DMS 273 (cell line): ENCODE results near the gene CLIP4.
A peak's percentile ranks its signal among the peaks of the same experiment; 100 is the strongest.
"Not testable (repeated sequence)": the region's sequence is repeated elsewhere in the genome, so short reads cannot be mapped to it uniquely, and the experiment has no call there.

Source experiments
- DNase-seq: peaks from one replicate; lab custom pipeline; 2025; ENCODE audit not compliant: unreplicated experiment; lab: John Stamatoyannopoulos, UW

Gene CLIP4

GRCh38 chr2:29114946-29115609 is at the start of gene CLIP4:
Gene CLIP4 (plus strand): TSS chr2:29115415. CDS start chr2:29121389, 5,974 bp downstream.
- DNase-seq, result peak; percentile 77

DNA sequence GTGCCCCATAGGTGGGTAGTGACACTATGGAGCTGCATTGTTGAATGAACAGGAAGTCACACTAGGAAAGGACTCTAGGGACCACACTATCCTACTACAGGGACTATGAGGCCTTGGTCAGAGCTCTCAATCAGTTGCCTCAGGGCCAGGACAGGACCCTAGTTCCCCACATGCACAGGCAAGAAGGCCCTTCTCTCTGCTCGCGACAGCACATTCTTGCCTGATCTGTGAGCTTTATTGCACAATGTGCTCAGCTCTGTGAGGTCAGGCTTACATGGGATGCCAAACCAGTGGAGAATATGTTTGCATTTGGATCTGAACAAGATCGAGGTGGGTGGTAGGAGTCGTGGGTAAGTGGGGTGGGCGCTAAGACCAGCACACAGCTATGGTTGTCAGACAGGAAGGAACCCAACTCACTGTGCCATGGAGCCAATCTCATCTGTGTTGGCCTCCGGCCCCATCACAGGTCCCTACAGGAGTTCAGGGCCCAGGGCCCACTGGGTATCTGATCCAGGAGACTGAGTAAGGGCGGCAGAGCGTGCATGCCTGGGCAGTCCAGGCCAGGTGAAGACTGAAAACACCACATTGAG is 48.8 kb upstream of the CLIP4 start:
- DNase-seq, result no peak

GRCh38 chr2:29066997-29067605 is 48.1 kb upstream of the CLIP4 start:
- no peak for DNase-seq

- no peak for DNase-seq
These were observed 46.7 kb upstream of the CLIP4 start for GRCh38 chr2:29068513-29068912.

GRCh38 chr2:29070526-29070925 is 44.7 kb upstream of the CLIP4 start:
- DNase-seq, result no peak

DNA sequence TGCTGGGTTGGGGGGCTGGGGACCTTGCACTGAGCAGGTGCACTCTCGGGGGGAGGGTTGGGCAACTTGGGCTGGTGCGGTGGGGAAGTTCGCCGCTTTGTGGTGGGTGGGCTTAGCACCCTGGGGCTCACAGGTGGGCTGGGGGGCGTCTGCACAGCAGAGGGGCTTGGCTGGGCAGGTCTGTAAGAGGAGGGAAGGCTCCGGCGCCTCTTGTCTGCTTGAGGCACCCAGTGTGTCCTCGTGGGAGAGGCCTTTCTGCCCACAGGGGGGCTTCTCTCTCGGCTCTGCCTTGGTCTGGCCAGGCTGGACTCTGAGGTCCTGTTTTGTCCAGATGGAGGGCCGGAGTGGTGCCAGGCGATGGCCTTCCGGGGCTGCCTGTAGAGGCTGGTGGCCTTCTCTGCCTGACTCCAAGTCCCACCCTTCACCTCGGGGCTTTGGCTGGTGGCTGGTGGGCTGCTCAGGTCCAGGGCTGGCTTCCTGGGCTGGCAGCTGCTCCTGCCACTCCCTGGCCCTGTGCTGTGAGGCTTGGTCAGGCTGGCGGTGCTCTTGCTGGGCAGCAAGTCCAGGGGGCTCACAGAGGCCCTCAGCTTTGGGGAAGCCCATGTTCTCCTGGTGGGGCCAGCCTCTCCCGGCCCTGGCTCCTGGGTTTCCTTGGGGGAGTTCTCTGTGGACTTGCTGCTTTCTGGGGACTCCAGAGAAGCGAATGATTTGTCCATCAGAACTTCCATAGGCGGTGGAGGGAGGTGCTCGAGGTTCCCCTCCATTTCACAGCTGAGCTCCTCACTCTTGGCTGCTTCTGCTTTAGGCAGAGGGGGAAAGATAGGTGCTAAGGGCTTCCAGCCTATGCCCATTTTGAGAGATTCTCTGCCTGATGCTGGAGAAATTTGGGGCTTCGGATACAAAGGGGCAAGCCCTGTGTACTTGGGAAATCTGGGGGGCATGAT is 43.9 kb upstream of the CLIP4 start:
- DNase-seq, result no peak

GRCh38 chr2:29072251-29072650 is 43.0 kb upstream of the CLIP4 start:
- no peak for DNase-seq

- DNase-seq, result no peak
These were observed 42.1 kb upstream of the CLIP4 start for GRCh38 chr2:29072971-29073725.

DNA sequence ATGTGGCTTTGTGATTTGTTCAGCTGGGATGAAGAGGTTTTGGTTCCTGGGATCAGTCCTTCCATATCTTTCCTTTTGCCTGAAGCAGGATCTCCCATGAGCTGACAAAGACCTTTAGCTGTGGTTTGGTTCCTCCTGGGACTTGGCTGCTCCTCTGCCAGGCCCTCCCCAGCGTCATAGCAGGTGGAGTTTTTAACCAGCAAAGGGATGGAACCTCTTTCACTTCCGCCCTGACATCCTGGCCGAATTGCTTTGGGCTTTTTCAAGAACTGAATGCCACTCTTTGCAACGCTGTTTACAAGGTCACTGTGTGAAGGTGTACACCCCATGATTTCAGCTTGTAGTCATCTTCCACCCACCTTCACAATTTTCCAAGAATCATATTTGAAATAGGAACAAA is 41.3 kb upstream of the CLIP4 start:
- no peak for DNase-seq

DNA sequence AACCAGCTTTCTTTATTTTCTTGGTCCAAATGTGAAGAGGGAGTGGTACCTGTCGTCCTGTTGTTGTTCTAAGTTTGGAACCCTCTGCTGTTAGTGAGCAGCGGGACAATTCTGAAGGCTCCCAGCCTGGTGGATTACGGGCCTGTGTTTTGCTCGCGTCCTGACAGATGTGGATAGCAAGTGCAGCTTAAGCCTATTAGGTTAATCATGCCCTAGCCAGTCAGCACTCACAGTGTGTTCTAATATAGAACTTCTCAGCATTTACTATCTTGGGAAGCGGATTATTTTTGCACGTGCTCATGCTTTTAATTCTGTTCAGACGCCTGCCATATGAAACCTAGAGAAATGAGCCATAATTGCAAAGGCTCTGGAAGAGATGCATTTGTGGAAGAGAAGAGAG is 40.8 kb upstream of the CLIP4 start, which contains the start of gene PCARE:
PCARE (minus strand) TSS at position 113 of the 400 bp plus-strand sequence. CDS start 262 bp downstream, outside the sequence.
- no peak for DNase-seq

DNA sequence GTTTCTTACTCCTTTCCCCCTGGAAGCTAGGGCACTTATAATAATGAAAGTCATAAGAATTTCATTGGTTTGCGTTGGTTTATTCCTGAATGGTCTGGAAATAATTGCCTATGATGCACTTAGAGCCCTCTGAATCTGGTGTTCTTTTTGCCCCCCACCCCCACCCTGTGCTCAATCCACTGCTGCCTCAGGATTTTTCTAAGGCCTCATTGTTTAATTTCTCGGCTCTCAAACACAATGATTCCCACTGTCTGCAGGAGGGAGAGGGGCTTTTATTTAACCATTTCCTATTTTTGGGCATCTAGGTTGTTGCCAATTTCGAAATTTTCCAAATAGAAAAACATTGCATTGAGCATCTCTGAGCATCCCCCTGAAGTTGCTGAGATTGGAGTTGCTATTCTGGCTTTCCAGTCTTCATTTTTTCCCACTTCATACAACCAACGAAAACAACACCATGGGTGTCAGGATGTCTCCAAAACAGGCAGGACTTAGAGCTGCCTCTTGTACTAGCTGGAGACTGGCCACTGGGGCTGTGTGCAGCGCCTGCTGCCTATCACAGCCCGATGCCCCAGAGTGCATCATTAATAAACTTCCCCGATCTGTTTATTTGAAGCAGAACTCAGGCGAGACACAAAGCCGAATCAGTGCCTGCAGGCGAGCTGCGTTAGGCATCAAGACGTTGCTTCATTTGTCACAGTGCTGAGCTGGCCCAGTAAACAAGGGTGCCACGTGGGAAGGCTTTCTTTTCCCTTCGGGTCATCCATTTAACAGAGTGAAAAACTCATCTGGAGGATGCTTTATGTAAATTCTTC is 39.1 kb upstream of the CLIP4 start:
- DNase-seq, result no peak

DNA sequence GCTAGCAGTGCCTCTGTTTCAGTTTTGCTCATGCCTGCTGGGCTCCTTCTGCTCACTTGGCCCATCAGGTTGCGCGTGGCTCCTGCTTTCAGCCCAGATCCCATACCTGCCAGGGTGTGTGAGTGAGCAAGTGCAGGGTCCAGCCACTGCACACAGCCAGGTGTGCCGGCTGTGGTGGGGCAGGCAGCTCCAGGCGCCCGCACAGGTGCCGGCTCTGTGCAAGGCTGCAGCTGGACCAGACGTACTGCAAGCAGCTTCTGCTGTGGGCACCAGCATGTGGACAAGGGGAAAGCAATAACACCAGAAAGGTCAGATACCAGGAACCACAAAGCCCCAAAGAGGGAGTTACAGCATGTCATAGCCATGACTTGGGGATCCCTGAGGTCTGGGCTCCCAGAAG is 35.3 kb upstream of the CLIP4 start:
- no peak for DNase-seq

DNA sequence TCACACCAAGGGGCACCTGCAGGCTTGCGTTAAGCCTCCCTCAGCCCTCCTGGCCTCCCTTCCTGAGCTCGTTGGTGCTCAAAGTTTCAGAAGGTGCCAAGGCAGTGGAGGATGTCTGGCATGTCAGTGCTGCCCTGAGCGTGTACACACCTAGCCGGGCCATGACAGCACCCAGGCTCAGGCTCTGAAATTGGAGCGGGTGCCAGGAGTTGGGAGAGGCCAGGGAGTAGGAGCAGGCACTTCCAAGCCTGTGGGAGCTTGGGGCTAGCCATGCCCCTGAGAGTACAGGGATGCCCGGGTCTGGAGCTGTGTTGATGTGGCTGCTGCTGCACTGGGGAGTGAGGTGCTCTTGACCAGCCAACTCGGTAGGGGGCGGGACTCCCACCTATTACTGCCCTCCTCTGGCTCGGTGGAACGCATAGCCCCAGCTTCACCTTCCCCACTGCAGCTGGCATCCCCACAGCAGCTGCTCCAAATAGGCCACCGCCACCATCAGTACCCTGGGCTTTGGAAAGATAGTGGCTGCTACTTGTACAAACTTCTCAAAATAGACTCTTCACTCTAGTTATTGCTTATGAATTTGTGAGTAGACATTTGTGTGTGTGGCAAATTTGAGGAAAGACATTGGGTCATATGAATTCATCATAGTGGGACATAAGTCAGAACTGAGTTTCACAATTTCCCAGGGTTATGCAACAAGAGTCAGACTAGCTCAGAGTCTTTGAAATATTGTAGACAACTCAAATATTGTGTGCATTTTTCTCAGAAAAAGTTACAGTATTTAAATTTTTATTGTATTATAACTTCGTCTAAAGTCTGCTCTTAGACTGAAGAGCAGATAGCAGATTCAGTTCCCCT is 34.1 kb upstream of the CLIP4 start:
- DNase-seq, result no peak

GRCh38 chr2:29082804-29083495 is 32.3 kb upstream of the CLIP4 start:
- DNase-seq, result no peak

- DNase-seq, result no peak
These were observed 30.7 kb upstream of the CLIP4 start for GRCh38 chr2:29084554-29084953.

DNA sequence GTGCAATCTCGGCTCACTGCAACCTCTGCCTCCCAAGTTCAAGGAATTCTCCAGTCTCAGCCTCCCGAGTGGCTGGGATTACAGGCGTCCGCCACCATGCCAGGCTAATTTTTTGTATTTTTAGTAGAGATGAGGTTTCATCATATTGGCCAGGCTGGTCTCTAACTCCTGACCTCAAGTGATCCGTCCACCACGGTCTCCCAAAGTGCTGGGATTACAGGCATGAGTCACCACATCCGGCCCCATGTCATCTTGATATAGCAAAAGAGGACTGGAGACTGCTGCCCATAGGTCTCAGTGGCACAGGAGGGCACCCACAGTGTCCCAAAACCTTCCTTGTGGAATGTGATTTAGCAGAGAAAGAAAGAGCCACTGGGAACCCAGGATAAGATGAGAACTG is 24.9 kb upstream of the CLIP4 start:
- not testable (repeated sequence) for DNase-seq

DNA sequence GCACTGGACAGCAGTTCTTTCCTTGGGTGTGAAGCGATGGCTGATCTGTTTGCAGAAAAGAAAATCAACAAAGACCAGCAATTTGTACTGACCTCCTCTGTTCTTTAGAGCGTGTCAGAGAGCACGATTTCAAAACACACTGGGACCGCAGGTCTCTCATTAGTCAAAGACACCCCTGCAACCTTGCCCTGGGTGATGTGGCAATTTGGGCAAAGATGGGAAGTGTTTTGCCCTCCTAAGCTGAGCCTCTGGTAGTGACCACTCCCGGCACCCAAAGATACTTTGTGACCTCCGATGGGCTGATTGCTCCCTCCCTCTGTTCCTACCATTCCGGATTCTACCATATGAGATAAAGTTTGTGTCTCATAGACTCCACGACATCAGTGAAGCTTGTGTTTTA is 18.2 kb upstream of the CLIP4 start:
- no peak for DNase-seq

GRCh38 chr2:29097569-29097968 is 17.6 kb upstream of the CLIP4 start:
- no peak for DNase-seq
